Right atrium auricular region (tissue), 2 donors: ENCODE data around the gene POFUT1. TPM values are rescaled to one million over a fixed set of nuclear protein-coding genes. Genes with fewer than 3 reads are reported as not detected.

ENCODE experiments used
- DNase-seq: peaks from one replicate; pipeline ENCODE4 v3.0.0-alpha.2; 2019; ENCODE audit warnings: low spot score
- H3K27ac ChIP-seq, 2 donors: fragments of 200-600 bp; sonication (generic); 1 replicate in 1 of 2; 2 replicates in 1 of 2; pipeline ENCODE4 v1.5.1; 2016 to 2019
- H3K27me3 ChIP-seq, 2 donors: fragments of 200-600 bp; sonication (generic); one replicate each; pipeline versions ENCODE4 v1.5.1 to v1.6.0; 2017 to 2019
- H3K36me3 ChIP-seq: fragments of 200-600 bp; sonication (generic); one replicate; pipeline ENCODE4 v1.5.1; 2016
- H3K4me1 ChIP-seq, 2 donors: fragments of 200-600 bp; sonication (generic); one replicate each; pipeline versions ENCODE4 v1.5.1 to v1.6.0; 2017 to 2019
- H3K4me3 ChIP-seq, 2 donors: fragments of 200-600 bp; sonication (generic); 1 replicate in 1 of 2; 2 replicates in 1 of 2; pipeline ENCODE4 v1.5.1; 2017 to 2019; ENCODE audit warnings: mild to moderate bottlenecking in 1 of 2, moderate library complexity in 1 of 2
- H3K9me3 ChIP-seq, 2 donors: fragments of 200-600 bp; sonication (generic); one replicate each; pipeline ENCODE4 v1.5.1; 2019
- total RNA-seq, 2 donors: library from RNA; depleted of rRNA; stranded (reverse); fragments of >200 nt; gene quantifications; one replicate each; pipeline ENCODE4 v1.1.0, GENCODE V29; 2016
- TF ChIP-seq, protein P1 (sequence below), 2 donors: fragments of 200-600 bp; sonication (generic); IDR thresholded peaks; one replicate each; pipeline ENCODE4 v1.5.1; 2019; ENCODE audit warnings: antibody characterized with exemption in 2 of 2

POFUT1 gene
- total RNA-seq, 2 donors from 2014 or later = 26.8 to 31.6 TPM

GRCh38 chr20:32215729-32216128, 8.0 kb downstream of the POFUT1 start:
- H3K27ac ChIP-seq = no peak overlapping the region
- TF ChIP-seq, protein P1, sequence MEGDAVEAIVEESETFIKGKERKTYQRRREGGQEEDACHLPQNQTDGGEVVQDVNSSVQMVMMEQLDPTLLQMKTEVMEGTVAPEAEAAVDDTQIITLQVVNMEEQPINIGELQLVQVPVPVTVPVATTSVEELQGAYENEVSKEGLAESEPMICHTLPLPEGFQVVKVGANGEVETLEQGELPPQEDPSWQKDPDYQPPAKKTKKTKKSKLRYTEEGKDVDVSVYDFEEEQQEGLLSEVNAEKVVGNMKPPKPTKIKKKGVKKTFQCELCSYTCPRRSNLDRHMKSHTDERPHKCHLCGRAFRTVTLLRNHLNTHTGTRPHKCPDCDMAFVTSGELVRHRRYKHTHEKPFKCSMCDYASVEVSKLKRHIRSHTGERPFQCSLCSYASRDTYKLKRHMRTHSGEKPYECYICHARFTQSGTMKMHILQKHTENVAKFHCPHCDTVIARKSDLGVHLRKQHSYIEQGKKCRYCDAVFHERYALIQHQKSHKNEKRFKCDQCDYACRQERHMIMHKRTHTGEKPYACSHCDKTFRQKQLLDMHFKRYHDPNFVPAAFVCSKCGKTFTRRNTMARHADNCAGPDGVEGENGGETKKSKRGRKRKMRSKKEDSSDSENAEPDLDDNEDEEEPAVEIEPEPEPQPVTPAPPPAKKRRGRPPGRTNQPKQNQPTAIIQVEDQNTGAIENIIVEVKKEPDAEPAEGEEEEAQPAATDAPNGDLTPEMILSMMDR (IDR thresholded peaks at IDR 0.05) = no peak
- H3K36me3 ChIP-seq = peaks cover 54% of the 10 kb centered on the region
- H3K27me3 ChIP-seq = no peaks in the 10 kb centered on the region
- H3K9me3 ChIP-seq = no peaks in the 10 kb centered on the region
- DNase-seq = no peak
- no peaks in the 10 kb centered on the region for H3K4me1 ChIP-seq
- H3K4me3 ChIP-seq = no peak overlapping the region

DNA sequence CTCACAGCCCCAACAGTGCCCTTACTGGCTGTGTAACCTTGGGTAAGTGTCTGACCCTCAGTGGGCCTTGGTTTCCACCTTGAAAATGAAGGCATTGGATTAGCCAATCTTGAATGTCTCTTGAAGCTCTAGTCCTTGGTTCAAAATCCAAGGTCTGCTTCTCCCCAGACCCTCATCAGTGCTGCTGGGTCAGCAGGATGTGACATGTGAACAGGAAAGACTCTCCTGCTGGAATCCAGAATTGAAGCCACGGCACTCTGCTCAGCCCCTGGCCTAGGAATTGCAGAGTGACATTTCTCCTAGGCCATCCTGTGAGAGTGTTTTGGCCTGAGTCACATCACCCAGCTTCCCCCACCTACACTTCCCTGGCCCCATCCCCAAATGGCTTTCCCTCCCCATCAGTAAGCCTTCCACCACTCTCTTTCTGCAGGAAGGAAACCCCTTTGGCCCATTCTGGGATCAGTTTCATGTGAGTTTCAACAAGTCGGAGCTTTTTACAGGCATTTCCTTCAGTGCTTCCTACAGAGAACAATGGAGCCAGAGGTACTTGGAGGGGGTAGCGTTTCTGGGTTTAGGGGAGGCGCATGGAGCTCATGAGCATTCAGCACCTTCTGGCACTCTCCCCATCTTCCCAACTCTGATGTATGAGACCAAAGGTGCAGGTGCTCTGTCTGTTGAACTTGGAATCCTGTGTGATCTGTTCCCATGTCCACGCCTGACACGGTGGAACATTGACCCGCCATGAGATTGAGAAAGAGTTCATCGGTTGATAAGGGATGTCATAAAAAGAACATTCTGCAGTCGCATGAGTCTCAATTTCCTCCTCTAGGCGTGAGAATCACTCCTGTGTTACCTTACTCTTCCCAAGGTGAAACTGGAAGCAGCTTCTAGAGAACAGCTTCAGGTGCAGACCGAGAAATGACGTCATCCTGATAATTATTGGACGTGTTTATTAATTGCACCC, 8.8 kb downstream of the POFUT1 start:
- no peak overlapping the region for H3K4me3 ChIP-seq
- H3K36me3 ChIP-seq = peaks cover 60% of the 10 kb centered on the region
- no peak overlapping the region for H3K27ac ChIP-seq
- DNase-seq = no peak
- no peaks in the 10 kb centered on the region for H3K4me1 ChIP-seq
- H3K27me3 ChIP-seq = no peaks in the 10 kb centered on the region
- TF ChIP-seq, protein P1 (IDR thresholded peaks at IDR 0.05) = no peak
- H3K9me3 ChIP-seq = no peaks in the 10 kb centered on the region

- Histone ChIP-seq H3K9me3 (no peaks in the 10 kb centered on the region), H3K36me3 (peaks cover 68% of the 10 kb centered on the region), H3K4me1 (no peaks in the 10 kb centered on the region), H3K27me3 (no peaks in the 10 kb centered on the region), H3K4me3 (no peak overlapping the region), H3K27ac (no peak overlapping the region)
- DNase-seq = no peak
- TF ChIP-seq, protein P1 (IDR thresholded peaks at IDR 0.05) = no peak
Observed at GRCh38 chr20:32218156-32218900, 10.6 kb downstream of the POFUT1 start.

DNA sequence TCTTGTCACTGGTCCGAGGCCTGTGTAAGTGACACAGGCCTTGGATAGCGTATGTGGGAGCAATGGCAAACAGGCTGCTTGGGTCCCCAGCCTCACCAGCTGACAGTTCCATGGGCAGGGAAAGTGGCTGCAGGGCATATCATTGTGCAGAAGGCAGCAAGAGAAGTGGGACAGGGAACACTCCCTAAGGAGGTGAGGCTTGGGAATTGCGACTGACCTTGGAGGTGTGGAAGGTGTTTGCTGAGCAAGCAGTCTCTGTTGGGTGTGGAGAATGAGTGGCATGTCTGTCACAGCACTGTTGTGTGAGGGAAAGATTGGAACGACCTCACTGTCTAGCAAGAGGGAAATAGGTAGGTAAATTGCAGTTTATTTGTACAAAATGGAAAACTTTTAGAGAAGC, 16.8 kb downstream of the POFUT1 start:
- Histone ChIP-seq H3K4me3 (no peak overlapping the region), H3K27ac (no peak overlapping the region), H3K27me3 (no peaks in the 10 kb centered on the region), H3K4me1 (peaks cover 0 to 19% of the 10 kb centered on the region in 2 donors), H3K9me3 (no peaks in the 10 kb centered on the region), H3K36me3 (peaks cover 40% of the 10 kb centered on the region)
- DNase-seq = no peak
- TF ChIP-seq, protein P1 (IDR thresholded peaks at IDR 0.05) = no peak

DNA sequence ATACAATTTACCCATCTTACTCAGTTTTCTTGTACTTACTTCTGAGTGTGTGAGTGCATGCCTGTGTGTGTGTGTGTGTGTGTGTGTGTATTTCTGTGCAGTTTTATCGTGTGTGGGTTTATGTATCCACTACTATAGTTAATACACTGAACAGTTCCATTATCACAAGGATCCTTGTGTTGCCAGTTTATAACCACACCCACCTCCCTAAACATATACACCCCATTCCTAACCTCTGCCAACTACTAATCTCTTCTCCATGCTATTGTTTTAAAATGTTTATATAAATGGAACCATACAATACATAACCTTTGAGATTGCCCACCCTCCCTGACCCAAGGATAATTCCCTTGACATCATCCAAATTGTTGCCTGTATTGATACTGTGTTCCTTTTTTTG, 18.7 kb downstream of the POFUT1 start:
- H3K27me3 ChIP-seq = no peaks in the 10 kb centered on the region
- TF ChIP-seq, protein P1 (IDR thresholded peaks at IDR 0.05) = no peak
- H3K4me1 ChIP-seq = peaks cover 0 to 19% of the 10 kb centered on the region in 2 donors
- no peak for DNase-seq
- no peak overlapping the region for H3K27ac ChIP-seq
- no peak overlapping the region for H3K4me3 ChIP-seq
- no peaks in the 10 kb centered on the region for H3K9me3 ChIP-seq
- H3K36me3 ChIP-seq = peaks cover 40% of the 10 kb centered on the region
